H1 (cell line): Measurements from ENCODE around the gene ZFP2.

Source experiments
- CTCF ChIP-seq, 3 experiments: IDR thresholded peaks; 1 replicate in 2 of 3; 2 replicates in 1 of 3; pipeline versions ENCODE4 v1.5.1 to v1.6.1; 2011; ENCODE audit warnings: low read length in 3 of 3, mild to moderate bottlenecking in 3 of 3, inconsistent platforms in 2 of 3, low read depth in 1 of 3, moderate library complexity in 1 of 3; ENCODE audit not compliant: insufficient read depth in 1 of 3; ENCODE audit errors: control extremely low read depth in 1 of 3
- GTF2F1 ChIP-seq: IDR thresholded peaks from 2 replicates; pipeline ENCODE4 v1.6.1; 2012; ENCODE audit warnings: low read depth, low read length, improper control_type of control experiment, borderline replicate concordance

GRCh38 chr5:178870411-178870810 is 25.3 kb upstream of the ZFP2 start:
- TF ChIP-seq CTCF (IDR thresholded peaks at IDR 0.05; ENCODE audit: control extremely low read depth in 1 of 3, insufficient read depth in 1 of 3, low read depth in 1 of 3, low read length in 3 of 3) (no peak), GTF2F1 (no peak)
